ENCODE data around the gene ZBTB20. TPM values are rescaled to one million over a fixed set of nuclear protein-coding genes. Genes with fewer than 3 reads are reported as not detected.

ZBTB20 gene
- total and polyA plus RNA-seq, 4 donors, result 0.88 to 83.2 (median 20.4) TPM

DNA sequence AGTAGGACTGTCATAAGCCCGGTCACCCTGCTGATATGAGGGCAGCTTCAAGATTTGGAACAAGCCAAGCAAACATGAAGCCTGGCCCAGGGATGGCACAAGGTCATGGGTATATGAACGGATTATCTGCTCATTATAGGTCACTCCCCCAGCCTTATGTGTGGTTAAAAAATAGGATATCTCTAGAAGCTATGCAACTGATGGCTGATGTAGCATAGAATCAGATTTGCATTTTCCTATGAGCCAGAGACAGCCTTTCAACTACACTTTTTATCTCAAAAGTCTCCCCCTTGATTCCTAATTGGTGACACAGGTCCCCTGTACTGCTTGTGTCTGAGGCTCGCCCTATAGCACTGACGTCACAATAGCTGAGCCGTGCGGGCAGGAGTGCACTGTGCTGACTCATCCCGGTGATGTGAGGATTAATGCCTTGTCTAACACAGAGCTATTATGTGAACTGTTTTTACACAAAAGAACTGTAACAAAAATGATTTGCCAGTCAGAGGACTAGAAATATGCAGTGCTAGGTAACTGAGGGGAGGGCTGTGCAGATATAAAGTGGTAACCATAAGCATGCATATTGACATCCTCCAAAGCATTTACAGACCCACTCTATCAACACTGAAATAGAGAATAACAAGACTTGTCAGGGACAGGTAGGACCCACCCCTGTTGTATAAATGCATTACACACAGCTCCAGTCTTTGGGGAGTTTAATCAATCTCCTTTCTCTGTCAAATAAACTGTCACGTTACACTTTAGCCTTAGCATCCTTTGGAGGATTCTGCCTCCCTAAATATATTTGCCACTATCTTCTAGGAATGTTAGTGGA lies 648.3 kb downstream of the ZBTB20 start:
- Histone ChIP-seq H3K4me1 (ENCODE audit: control insufficient read depth in 4 of 4, insufficient read depth in 4 of 4, low read length in 3 of 4) (peaks cover 5 to 23% (median 19%) of the 10 kb centered on the region in 4 donors), H3K9me3 (ENCODE audit: control insufficient read depth in 4 of 4, low read length in 3 of 4) (no peaks in the 10 kb centered on the region), H3K27ac (ENCODE audit: low read depth in 1 of 2, low read length in 2 of 2) (no peak overlapping the region), H3K9ac (ENCODE audit: low read depth in 1 of 2, low read length in 2 of 2) (no peak overlapping the region), H3K36me3 (ENCODE audit: control insufficient read depth in 4 of 4, insufficient read depth in 3 of 4, low read depth in 1 of 4, low read length in 3 of 4) (peaks cover 0 to 5% (median 2%) of the 10 kb centered on the region in 4 donors), H3K4me3 (ENCODE audit: low read depth in 1 of 3, low read length in 3 of 3) (no peak overlapping the region), H3K27me3 (ENCODE audit: control insufficient read depth in 4 of 4, insufficient read depth in 4 of 4, low read length in 3 of 4) (no peaks in the 10 kb centered on the region)
- DNase-seq (ENCODE audit: low spot score), result no peak
- TF ChIP-seq, protein P1, sequence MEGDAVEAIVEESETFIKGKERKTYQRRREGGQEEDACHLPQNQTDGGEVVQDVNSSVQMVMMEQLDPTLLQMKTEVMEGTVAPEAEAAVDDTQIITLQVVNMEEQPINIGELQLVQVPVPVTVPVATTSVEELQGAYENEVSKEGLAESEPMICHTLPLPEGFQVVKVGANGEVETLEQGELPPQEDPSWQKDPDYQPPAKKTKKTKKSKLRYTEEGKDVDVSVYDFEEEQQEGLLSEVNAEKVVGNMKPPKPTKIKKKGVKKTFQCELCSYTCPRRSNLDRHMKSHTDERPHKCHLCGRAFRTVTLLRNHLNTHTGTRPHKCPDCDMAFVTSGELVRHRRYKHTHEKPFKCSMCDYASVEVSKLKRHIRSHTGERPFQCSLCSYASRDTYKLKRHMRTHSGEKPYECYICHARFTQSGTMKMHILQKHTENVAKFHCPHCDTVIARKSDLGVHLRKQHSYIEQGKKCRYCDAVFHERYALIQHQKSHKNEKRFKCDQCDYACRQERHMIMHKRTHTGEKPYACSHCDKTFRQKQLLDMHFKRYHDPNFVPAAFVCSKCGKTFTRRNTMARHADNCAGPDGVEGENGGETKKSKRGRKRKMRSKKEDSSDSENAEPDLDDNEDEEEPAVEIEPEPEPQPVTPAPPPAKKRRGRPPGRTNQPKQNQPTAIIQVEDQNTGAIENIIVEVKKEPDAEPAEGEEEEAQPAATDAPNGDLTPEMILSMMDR (IDR thresholded peaks at IDR 0.05; ENCODE audit: low read depth, low read length, missing input control), result no peak
- no peak for TF ChIP-seq HNF4G (IDR thresholded peaks at IDR 0.05)
- no peak for TF ChIP-seq RXRA (IDR thresholded peaks at IDR 0.05)
- TF ChIP-seq, protein P2, sequence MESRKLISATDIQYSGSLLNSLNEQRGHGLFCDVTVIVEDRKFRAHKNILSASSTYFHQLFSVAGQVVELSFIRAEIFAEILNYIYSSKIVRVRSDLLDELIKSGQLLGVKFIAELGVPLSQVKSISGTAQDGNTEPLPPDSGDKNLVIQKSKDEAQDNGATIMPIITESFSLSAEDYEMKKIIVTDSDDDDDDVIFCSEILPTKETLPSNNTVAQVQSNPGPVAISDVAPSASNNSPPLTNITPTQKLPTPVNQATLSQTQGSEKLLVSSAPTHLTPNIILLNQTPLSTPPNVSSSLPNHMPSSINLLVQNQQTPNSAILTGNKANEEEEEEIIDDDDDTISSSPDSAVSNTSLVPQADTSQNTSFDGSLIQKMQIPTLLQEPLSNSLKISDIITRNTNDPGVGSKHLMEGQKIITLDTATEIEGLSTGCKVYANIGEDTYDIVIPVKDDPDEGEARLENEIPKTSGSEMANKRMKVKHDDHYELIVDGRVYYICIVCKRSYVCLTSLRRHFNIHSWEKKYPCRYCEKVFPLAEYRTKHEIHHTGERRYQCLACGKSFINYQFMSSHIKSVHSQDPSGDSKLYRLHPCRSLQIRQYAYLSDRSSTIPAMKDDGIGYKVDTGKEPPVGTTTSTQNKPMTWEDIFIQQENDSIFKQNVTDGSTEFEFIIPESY (IDR thresholded peaks at IDR 0.05), result no peak
- TF ChIP-seq, protein P3, sequence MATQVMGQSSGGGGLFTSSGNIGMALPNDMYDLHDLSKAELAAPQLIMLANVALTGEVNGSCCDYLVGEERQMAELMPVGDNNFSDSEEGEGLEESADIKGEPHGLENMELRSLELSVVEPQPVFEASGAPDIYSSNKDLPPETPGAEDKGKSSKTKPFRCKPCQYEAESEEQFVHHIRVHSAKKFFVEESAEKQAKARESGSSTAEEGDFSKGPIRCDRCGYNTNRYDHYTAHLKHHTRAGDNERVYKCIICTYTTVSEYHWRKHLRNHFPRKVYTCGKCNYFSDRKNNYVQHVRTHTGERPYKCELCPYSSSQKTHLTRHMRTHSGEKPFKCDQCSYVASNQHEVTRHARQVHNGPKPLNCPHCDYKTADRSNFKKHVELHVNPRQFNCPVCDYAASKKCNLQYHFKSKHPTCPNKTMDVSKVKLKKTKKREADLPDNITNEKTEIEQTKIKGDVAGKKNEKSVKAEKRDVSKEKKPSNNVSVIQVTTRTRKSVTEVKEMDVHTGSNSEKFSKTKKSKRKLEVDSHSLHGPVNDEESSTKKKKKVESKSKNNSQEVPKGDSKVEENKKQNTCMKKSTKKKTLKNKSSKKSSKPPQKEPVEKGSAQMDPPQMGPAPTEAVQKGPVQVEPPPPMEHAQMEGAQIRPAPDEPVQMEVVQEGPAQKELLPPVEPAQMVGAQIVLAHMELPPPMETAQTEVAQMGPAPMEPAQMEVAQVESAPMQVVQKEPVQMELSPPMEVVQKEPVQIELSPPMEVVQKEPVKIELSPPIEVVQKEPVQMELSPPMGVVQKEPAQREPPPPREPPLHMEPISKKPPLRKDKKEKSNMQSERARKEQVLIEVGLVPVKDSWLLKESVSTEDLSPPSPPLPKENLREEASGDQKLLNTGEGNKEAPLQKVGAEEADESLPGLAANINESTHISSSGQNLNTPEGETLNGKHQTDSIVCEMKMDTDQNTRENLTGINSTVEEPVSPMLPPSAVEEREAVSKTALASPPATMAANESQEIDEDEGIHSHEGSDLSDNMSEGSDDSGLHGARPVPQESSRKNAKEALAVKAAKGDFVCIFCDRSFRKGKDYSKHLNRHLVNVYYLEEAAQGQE (IDR thresholded peaks at IDR 0.05), result no peak
- no peak for TF ChIP-seq NR2F2 (IDR thresholded peaks at IDR 0.05)
- TF ChIP-seq SP1 (IDR thresholded peaks at IDR 0.05), result no peak
- no peak for TF ChIP-seq GABPA (IDR thresholded peaks at IDR 0.05 in 1 of 2, conservative IDR thresholded peaks at IDR 0.05 in 1 of 2)
- no peak for TF ChIP-seq YY1 (IDR thresholded peaks at IDR 0.05)
- TF ChIP-seq, protein P4, sequence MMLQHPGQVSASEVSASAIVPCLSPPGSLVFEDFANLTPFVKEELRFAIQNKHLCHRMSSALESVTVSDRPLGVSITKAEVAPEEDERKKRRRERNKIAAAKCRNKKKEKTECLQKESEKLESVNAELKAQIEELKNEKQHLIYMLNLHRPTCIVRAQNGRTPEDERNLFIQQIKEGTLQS (IDR thresholded peaks at IDR 0.05), result no peak
- no peak for TF ChIP-seq FOXA2 (IDR thresholded peaks at IDR 0.05)
- TF ChIP-seq TAF1 (conservative IDR thresholded peaks at IDR 0.05), result no peak
- TF ChIP-seq FOXA1 (IDR thresholded peaks at IDR 0.05), result no peak
- no peak for TF ChIP-seq RAD21 (IDR thresholded peaks at IDR 0.05)
- no peak for TF ChIP-seq JUND (IDR thresholded peaks at IDR 0.05)
- TF ChIP-seq, protein P5, sequence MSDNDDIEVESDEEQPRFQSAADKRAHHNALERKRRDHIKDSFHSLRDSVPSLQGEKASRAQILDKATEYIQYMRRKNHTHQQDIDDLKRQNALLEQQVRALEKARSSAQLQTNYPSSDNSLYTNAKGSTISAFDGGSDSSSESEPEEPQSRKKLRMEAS (IDR thresholded peaks at IDR 0.05), result no peak
- WGBS, result 90% methylated on average over 8 of the region's 8 CpGs

Data from liver (tissue), 9 donors.